ENCODE measurements around the gene DBH.

DBH gene

GRCh38 chr9:133598978-133599377, 37.2 kb upstream of the DBH start:
- Histone ChIP-seq H3K9me2 (replicated peaks; ENCODE audit: insufficient read depth, low read length) (no peaks in the 10 kb centered on the region), H3K27me3 (ENCODE audit: low read length) (no peaks in the 10 kb centered on the region), H3K9ac (ENCODE audit: low read length) (no peak overlapping the region), H3K79me2 (ENCODE audit: insufficient read depth, low read length) (no peaks in the 10 kb centered on the region), H3K4me3 (ENCODE audit: insufficient read depth, low read length, poor library complexity, severe bottlenecking) (no peak overlapping the region), H2AFZ (ENCODE audit: low read depth, low read length, severe bottlenecking) (no peak overlapping the region), H3K9me3 (ENCODE audit: insufficient read depth, low read length) (peaks cover 20% of the 10 kb centered on the region; the same call in 1 of the 2 replicates), H3K4me2 (ENCODE audit: low read depth, low read length, poor library complexity, severe bottlenecking) (no peak overlapping the region), H3F3A (ENCODE audit: insufficient read depth) (no peaks in the 10 kb centered on the region), H3K36me3 (ENCODE audit: low read length) (no peaks in the 10 kb centered on the region), H3K27ac (ENCODE audit: low read depth, low read length) (no peak overlapping the region), H4K20me1 (ENCODE audit: low read depth, low read length) (no peaks in the 10 kb centered on the region)
- TF ChIP-seq CTCF (IDR thresholded peaks at IDR 0.05; ENCODE audit: insufficient read depth, low read length, poor library complexity, severe bottlenecking) (no peak), EZH2phosphoT487 (conservative IDR thresholded peaks at IDR 0.05; ENCODE audit: low read length) (no peak)

- no peak overlapping the region for H3K9ac ChIP-seq (ENCODE audit: low read length)
These were observed 36.5 kb upstream of the DBH start for GRCh38 chr9:133599470-133600173.

GRCh38 chr9:133600739-133601138, 35.4 kb upstream of the DBH start:
- H3K79me2 ChIP-seq (ENCODE audit: insufficient read depth, low read length), result no peaks in the 10 kb centered on the region
- TF ChIP-seq EZH2phosphoT487 (conservative IDR thresholded peaks at IDR 0.05; ENCODE audit: low read length) (no peak), CTCF (IDR thresholded peaks at IDR 0.05; ENCODE audit: insufficient read depth, low read length, poor library complexity, severe bottlenecking) (no peak)

More at GRCh38 chr9:133599470-133600173, 36.5 kb upstream of the DBH start:
- H3K36me3 ChIP-seq (ENCODE audit: low read length), result no peaks in the 10 kb centered on the region
- H3K4me3 ChIP-seq (ENCODE audit: insufficient read depth, low read length, poor library complexity, severe bottlenecking), result no peak overlapping the region
- H2AFZ ChIP-seq (ENCODE audit: low read depth, low read length, severe bottlenecking), result no peak overlapping the region
- no peaks in the 10 kb centered on the region for H3K9me2 ChIP-seq (replicated peaks; ENCODE audit: insufficient read depth, low read length)
- H3K79me2 ChIP-seq (ENCODE audit: insufficient read depth, low read length), result no peaks in the 10 kb centered on the region
- H4K20me1 ChIP-seq (ENCODE audit: low read depth, low read length), result no peaks in the 10 kb centered on the region
- no peak overlapping the region for H3K4me2 ChIP-seq (ENCODE audit: low read depth, low read length, poor library complexity, severe bottlenecking)
- H3K27ac ChIP-seq (ENCODE audit: low read depth, low read length), result no peak overlapping the region
- H3K27me3 ChIP-seq (ENCODE audit: low read length), result no peaks in the 10 kb centered on the region
- no peaks in the 10 kb centered on the region for H3F3A ChIP-seq (ENCODE audit: insufficient read depth)
- peaks cover 20% of the 10 kb centered on the region; the same call in 1 of the 2 replicates for H3K9me3 ChIP-seq (ENCODE audit: insufficient read depth, low read length)
- TF ChIP-seq CTCF (IDR thresholded peaks at IDR 0.05; ENCODE audit: insufficient read depth, low read length, poor library complexity, severe bottlenecking) (no peak), EZH2phosphoT487 (conservative IDR thresholded peaks at IDR 0.05; ENCODE audit: low read length) (no peak)

More at GRCh38 chr9:133600739-133601138, 35.4 kb upstream of the DBH start:
- H3K9me3 ChIP-seq (ENCODE audit: insufficient read depth, low read length), result peaks cover 20% of the 10 kb centered on the region; the same call in 1 of the 2 replicates
- no peak overlapping the region for H3K4me3 ChIP-seq (ENCODE audit: insufficient read depth, low read length, poor library complexity, severe bottlenecking)
- H2AFZ ChIP-seq (ENCODE audit: low read depth, low read length, severe bottlenecking), result no peak overlapping the region
- H3K27me3 ChIP-seq (ENCODE audit: low read length), result no peaks in the 10 kb centered on the region
- H3K9me2 ChIP-seq (replicated peaks; ENCODE audit: insufficient read depth, low read length), result no peaks in the 10 kb centered on the region
- no peaks in the 10 kb centered on the region for H3F3A ChIP-seq (ENCODE audit: insufficient read depth)
- H3K27ac ChIP-seq (ENCODE audit: low read depth, low read length), result no peak overlapping the region
- no peak overlapping the region for H3K9ac ChIP-seq (ENCODE audit: low read length)
- no peak overlapping the region for H3K4me2 ChIP-seq (ENCODE audit: low read depth, low read length, poor library complexity, severe bottlenecking)
- no peaks in the 10 kb centered on the region for H3K36me3 ChIP-seq (ENCODE audit: low read length)
- H4K20me1 ChIP-seq (ENCODE audit: low read depth, low read length), result no peaks in the 10 kb centered on the region
